Amygdala (tissue), 56 donors: ENCODE measurements around the gene ARHGEF2.

ENCODE experiments used
- DNase-seq, 56 donors: peaks; one replicate each; lab custom pipeline; 2025; lab: John Stamatoyannopoulos, UW

The ARHGEF2 gene

GRCh38 chr1:155978325-155978972, at the start of gene ARHGEF2:
Gene ARHGEF2, minus strand, starts transcription at chr1:155978547. Its CDS starts 120 bp downstream, at chr1:155978427.
- DNase-seq, result peak in 43 of 56 donors; percentile 25 to 75 (median 50)

GRCh38 chr1:156026588-156026987, 48.2 kb upstream of the ARHGEF2 start:
- DNase-seq, result no peak

- DNase-seq, result peak in 14 of 56 donors; percentile 0 to 41 (median 8)
Measured at GRCh38 chr1:156025876-156026275, 47.5 kb upstream of the ARHGEF2 start.

GRCh38 chr1:156024801-156025200, 46.5 kb upstream of the ARHGEF2 start:
- no peak for DNase-seq

- no peak for DNase-seq
Measured at GRCh38 chr1:156021954-156022353, 43.6 kb upstream of the ARHGEF2 start.

GRCh38 chr1:156021093-156021428, 42.7 kb upstream of the ARHGEF2 start:
- DNase-seq, result no peak

GRCh38 chr1:156020293-156021092, 42.1 kb upstream of the ARHGEF2 start, which contains the start of gene SSR2:
Gene SSR2, minus strand, starts transcription at chr1:156020951. Its CDS starts 784 bp downstream, at chr1:156020167.
- peak; percentile 45 to 95 (median 82) for DNase-seq

GRCh38 chr1:156019946-156020292, 41.6 kb upstream of the ARHGEF2 start:
- no peak for DNase-seq

- DNase-seq, result no peak
Measured at GRCh38 chr1:156014829-156015228, 36.5 kb upstream of the ARHGEF2 start.

- no peak for DNase-seq
Measured at GRCh38 chr1:156012051-156012817, 33.9 kb upstream of the ARHGEF2 start.

GRCh38 chr1:156009404-156009803, 31.1 kb upstream of the ARHGEF2 start:
- DNase-seq, result no peak

- DNase-seq, result no peak
Measured at GRCh38 chr1:156006666-156007376, 28.5 kb upstream of the ARHGEF2 start.

- DNase-seq, result no peak
Measured at GRCh38 chr1:156004843-156005584, 26.7 kb upstream of the ARHGEF2 start.

GRCh38 chr1:156003923-156004188, 25.5 kb upstream of the ARHGEF2 start:
- no peak for DNase-seq

- DNase-seq, result no peak
Measured at GRCh38 chr1:156002188-156002911, 24.0 kb upstream of the ARHGEF2 start.

- DNase-seq, result no peak
Measured at GRCh38 chr1:156001662-156002171, 23.4 kb upstream of the ARHGEF2 start.

- no peak for DNase-seq
Measured at GRCh38 chr1:156001021-156001661, 22.8 kb upstream of the ARHGEF2 start.

- DNase-seq, result no peak
Measured at GRCh38 chr1:155999964-156000363, 21.6 kb upstream of the ARHGEF2 start.

GRCh38 chr1:155996166-155996565, 17.8 kb upstream of the ARHGEF2 start:
- no peak for DNase-seq
